Gastrocnemius medialis (tissue), 4 donors: ENCODE results near the gene DNAJB6.

ENCODE experiments used
- POLR2A ChIP-seq, 2 donors: fragments of 450-650 bp; IDR thresholded peaks; one replicate each; pipeline ENCODE4 v1.6.1; 2017; ENCODE audit warnings: antibody characterized with exemption in 2 of 2, mild to moderate bottlenecking in 2 of 2, moderate library complexity in 2 of 2
- TF ChIP-seq, protein P1 (sequence below), 5 experiments: fragments of 450-650 bp in 3 of 5; fragments of 200-600 bp in 2 of 5; sonication (generic) in 2 of 5; IDR thresholded peaks in 4 of 5; conservative IDR thresholded peaks in 1 of 5; 1 replicate in 4 of 5; 2 replicates in 1 of 5; pipeline ENCODE4 v1.5.1; 2016 to 2019; ENCODE audit warnings: antibody characterized with exemption in 5 of 5, mild to moderate bottlenecking in 3 of 5, moderate library complexity in 3 of 5

DNA sequence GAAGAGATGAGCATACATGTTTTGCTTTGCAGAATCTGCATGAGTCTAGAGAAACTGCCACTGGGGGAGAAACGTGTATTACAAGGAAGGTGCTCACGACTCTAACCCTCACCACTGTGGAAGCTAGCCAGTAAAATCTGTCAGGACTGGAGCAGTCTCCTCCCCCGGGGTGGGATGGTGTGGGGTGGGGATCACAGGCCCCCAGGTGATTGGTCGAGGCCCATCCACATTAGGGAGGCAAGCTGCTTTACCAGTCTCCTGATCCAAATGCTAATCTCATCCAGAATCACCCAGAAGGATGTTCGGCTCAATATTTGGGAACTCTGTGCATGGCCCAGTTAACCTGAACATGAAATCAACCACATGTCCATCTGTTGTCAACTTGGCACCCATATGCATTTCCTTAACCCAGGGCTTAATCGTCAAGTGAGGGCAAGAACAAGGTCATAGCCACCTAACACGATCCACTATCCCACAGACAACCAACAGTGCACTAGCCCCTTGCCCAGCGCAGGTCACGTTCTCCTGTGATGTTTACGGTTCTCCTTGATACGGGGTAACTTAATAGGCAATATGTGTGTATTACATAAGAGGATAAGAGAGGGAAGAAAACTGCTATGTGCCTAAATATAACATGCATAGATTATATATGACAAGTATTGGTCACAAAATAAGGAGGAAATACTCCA is 40.8 kb downstream of the DNAJB6 start:
- TF ChIP-seq, protein P1, sequence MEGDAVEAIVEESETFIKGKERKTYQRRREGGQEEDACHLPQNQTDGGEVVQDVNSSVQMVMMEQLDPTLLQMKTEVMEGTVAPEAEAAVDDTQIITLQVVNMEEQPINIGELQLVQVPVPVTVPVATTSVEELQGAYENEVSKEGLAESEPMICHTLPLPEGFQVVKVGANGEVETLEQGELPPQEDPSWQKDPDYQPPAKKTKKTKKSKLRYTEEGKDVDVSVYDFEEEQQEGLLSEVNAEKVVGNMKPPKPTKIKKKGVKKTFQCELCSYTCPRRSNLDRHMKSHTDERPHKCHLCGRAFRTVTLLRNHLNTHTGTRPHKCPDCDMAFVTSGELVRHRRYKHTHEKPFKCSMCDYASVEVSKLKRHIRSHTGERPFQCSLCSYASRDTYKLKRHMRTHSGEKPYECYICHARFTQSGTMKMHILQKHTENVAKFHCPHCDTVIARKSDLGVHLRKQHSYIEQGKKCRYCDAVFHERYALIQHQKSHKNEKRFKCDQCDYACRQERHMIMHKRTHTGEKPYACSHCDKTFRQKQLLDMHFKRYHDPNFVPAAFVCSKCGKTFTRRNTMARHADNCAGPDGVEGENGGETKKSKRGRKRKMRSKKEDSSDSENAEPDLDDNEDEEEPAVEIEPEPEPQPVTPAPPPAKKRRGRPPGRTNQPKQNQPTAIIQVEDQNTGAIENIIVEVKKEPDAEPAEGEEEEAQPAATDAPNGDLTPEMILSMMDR (IDR thresholded peaks at IDR 0.05 in 4 of 5, conservative IDR thresholded peaks at IDR 0.05 in 1 of 5) = no peak
- no peak for TF ChIP-seq POLR2A (IDR thresholded peaks at IDR 0.05)
